A549 (cell line): ENCODE data around the gene ARHGAP23. TPM values are rescaled to one million over a fixed set of nuclear protein-coding genes. Genes with fewer than 3 reads are reported as not detected.

Experiments
- ATAC-seq, 2 experiments: fragments of 200-7000 bp in 1 of 2; fragments of >200 bp in 1 of 2; cut with Nextera tagmentation in 1 of 2; cut with Tn5 transposase in 1 of 2; 3 replicates each; pipeline versions ENCODE4 v1.8.0 to v1.9.1; 2018 to 2020; ENCODE audit warnings: mild to moderate bottlenecking in 1 of 2, moderate library complexity in 1 of 2
- CTCF ChIA-PET: fragments of 300-600 bp; sonication (Branson Sonifier 250); formaldehyde crosslinking; extraction: SDS; loops from one replicate; lab custom pipeline; 2021; ENCODE audit warnings: antibody characterized with exemption, inconsistent platforms; lab: Yijun Ruan, JAX
- POLR2A ChIA-PET: fragments of 350-600 bp; formaldehyde crosslinking; extraction: SDS; loops from one replicate; lab custom pipeline; 2021; ENCODE audit warnings: antibody characterized with exemption, inconsistent platforms; lab: Yijun Ruan, JAX
- DNase-seq, 2 experiments: peaks; one replicate each; pipeline versions ENCODE4 v3.0.0 to v3.0.0-alpha.2; 2011 to 2016; ENCODE audit warnings: low read depth in 1 of 2, low spot score in 1 of 2
- FAIRE-seq: peaks from 2 replicates; lab custom pipeline; 2011; peaks lifted over from hg19 to GRCh38; lab: Jason Lieb, UNC
- H3K27ac ChIP-seq, 2 experiments: fragments of >200 bp; sonication (Bioruptor Twin); formaldehyde crosslinking; 3 replicates each; pipeline ENCODE4 v1.5.1; 2016 to 2017
- H3K4me1 ChIP-seq: fragments of >200 bp; sonication (Bioruptor Twin); formaldehyde crosslinking; 3 replicates; pipeline ENCODE4 v1.6.1; 2016
- H3K4me2 ChIP-seq: fragments of >200 bp; sonication (Bioruptor Twin); formaldehyde crosslinking; 3 replicates; pipeline ENCODE4 v1.6.1; 2016
- H3K4me3 ChIP-seq: fragments of >200 bp; sonication (Bioruptor Twin); formaldehyde crosslinking; 3 replicates; pipeline ENCODE4 v1.5.1; 2016
- H3K9me3 ChIP-seq: fragments of >200 bp; sonication (Bioruptor Twin); formaldehyde crosslinking; 3 replicates; pipeline ENCODE4 v1.6.1; 2016
- BHLHE40 ChIP-seq: IDR thresholded peaks from 2 replicates; pipeline ENCODE4 v1.6.1; 2012; ENCODE audit warnings: low read depth, low read length, inconsistent platforms
- CHD2 ChIP-seq: fragments of 150-350 bp; IDR thresholded peaks from 2 replicates; pipeline ENCODE4 v1.6.1; 2014; ENCODE audit warnings: low read length; ENCODE audit not compliant: partially characterized antibody
- EHF ChIP-seq: fragments of 250-450 bp; sonication (Bioruptor Pico); IDR thresholded peaks from 2 replicates; pipeline ENCODE4 v1.5.0; 2020; ENCODE audit warnings: mild to moderate bottlenecking
- EP300 ChIP-seq, 2 experiments: fragments of >200 bp; sonication (Bioruptor Twin); formaldehyde crosslinking; IDR thresholded peaks; 2 replicates in 1 of 2; 3 replicates in 1 of 2; pipeline ENCODE4 v1.6.1; 2016 to 2017
- FOSB ChIP-seq: fragments of 250-450 bp; sonication (Bioruptor Pico); IDR thresholded peaks from 2 replicates; pipeline ENCODE4 v1.5.0; 2020; ENCODE audit warnings: mild to moderate bottlenecking, moderate library complexity
- GATA3 ChIP-seq: IDR thresholded peaks from 2 replicates; pipeline ENCODE4 v1.6.1; 2012; ENCODE audit warnings: borderline replicate concordance
- HEYL ChIP-seq: fragments of 250-450 bp; sonication (Bioruptor Pico); IDR thresholded peaks from 2 replicates; pipeline ENCODE4 v1.8.0; 2021; ENCODE audit warnings: mild to moderate bottlenecking, moderate library complexity
- HOXB5 ChIP-seq: fragments of 250-450 bp; sonication (Bioruptor Pico); IDR thresholded peaks from 2 replicates; pipeline ENCODE4 v1.5.0; 2020; ENCODE audit warnings: mild to moderate bottlenecking, moderate library complexity
- JUNB ChIP-seq: fragments of >200 bp; sonication (Bioruptor Twin); formaldehyde crosslinking; IDR thresholded peaks from 2 replicates; pipeline ENCODE4 v1.6.1; 2016
- MAZ ChIP-seq: fragments of 150-350 bp; IDR thresholded peaks from 2 replicates; pipeline ENCODE4 v1.6.1; 2014; ENCODE audit warnings: antibody characterized with exemption, low read depth, low read length, borderline replicate concordance
- MYC ChIP-seq: IDR thresholded peaks from 2 replicates; pipeline ENCODE4 v1.6.1; 2012; ENCODE audit warnings: mild to moderate bottlenecking, inconsistent platforms, low read length, improper control_type of control experiment, borderline replicate concordance
- RCOR1 ChIP-seq: fragments of 150-350 bp; IDR thresholded peaks from 2 replicates; pipeline ENCODE4 v1.6.1; 2014; ENCODE audit warnings: antibody characterized with exemption, low read length, low read depth
- SMC3 ChIP-seq: fragments of >200 bp; sonication (Bioruptor Twin); formaldehyde crosslinking; IDR thresholded peaks from 3 replicates; pipeline ENCODE4 v1.6.1; 2018; ENCODE audit warnings: inconsistent platforms
- ZC3H11A ChIP-seq: fragments of 450-650 bp; IDR thresholded peaks from 2 replicates; pipeline ENCODE4 v1.6.1; 2014; ENCODE audit warnings: antibody characterized with exemption, mild to moderate bottlenecking
- ZFP36 ChIP-seq: fragments of 450-650 bp; IDR thresholded peaks from 2 replicates; pipeline ENCODE4 v1.6.1; 2014; ENCODE audit warnings: borderline replicate concordance; ENCODE audit not compliant: partially characterized antibody
- ZSCAN20 ChIP-seq: fragments of 250-450 bp; sonication (Bioruptor Pico); IDR thresholded peaks from 2 replicates; pipeline ENCODE4 v1.8.0; 2022; ENCODE audit warnings: mild to moderate bottlenecking, moderate library complexity
- WGBS: methylation state at CpG from one replicate; pipeline ENCODE4 v1.1.6; 2017; ENCODE audit errors: missing lambda C conversion rate; 5-methylcytosine and 5-hydroxymethylcytosine counted together
- polyA plus RNA-seq, 4 experiments: library from polyadenylated mRNA; depleted of rRNA in 3 of 4; stranded (reverse); fragments of >200 nt; fragmentation: RNase III in 1 of 4; extraction: RNeasy Plus Mini Kit Qiagen cat#74134 plus additional on column Dnase treatment in 1 of 4; gene quantifications; 2 replicates in 3 of 4; 3 replicates in 1 of 4; pipeline ENCODE4 v1.2.3, GENCODE V29; 2011 to 2017
- TF ChIP-seq, protein P1 (sequence below): fragments of 200-600 bp; sonication (generic); IDR thresholded peaks from 2 replicates; pipeline ENCODE4 v1.6.1; 2016; ENCODE audit warnings: antibody characterized with exemption, mild to moderate bottlenecking, moderate library complexity
- TF ChIP-seq, protein P2 (sequence below): fragments of 250-450 bp; sonication (Bioruptor Pico); IDR thresholded peaks from 2 replicates; pipeline ENCODE4 v1.5.0; 2020; ENCODE audit warnings: low read depth, mild to moderate bottlenecking, moderate library complexity
- TF ChIP-seq, protein P3 (sequence below): fragments of 150-350 bp; IDR thresholded peaks from 2 replicates; pipeline ENCODE4 v1.6.1; 2014; ENCODE audit warnings: low read depth, mild to moderate bottlenecking, low read length
- TF ChIP-seq, protein P4 (sequence below): fragments of 450-650 bp; IDR thresholded peaks from 2 replicates; pipeline ENCODE4 v1.6.1; 2014; ENCODE audit warnings: antibody characterized with exemption
- TF ChIP-seq, protein P5 (sequence below): IDR thresholded peaks from 2 replicates; pipeline ENCODE4 v1.6.1; 2012
- TF ChIP-seq, protein P6 (sequence below): fragments of >200 bp; sonication (Bioruptor Twin); formaldehyde crosslinking; IDR thresholded peaks from 3 replicates; pipeline ENCODE4 v1.6.1; 2016
- TF ChIP-seq, protein P7 (sequence below): IDR thresholded peaks from 2 replicates; pipeline ENCODE4 v1.6.1; 2012
- TF ChIP-seq, protein P8 (sequence below): fragments of >200 bp; sonication (Bioruptor Twin); formaldehyde crosslinking; IDR thresholded peaks from 3 replicates; pipeline ENCODE4 v1.5.1; 2016

Gene ARHGAP23
- polyA plus RNA-seq, 2 of the 4 experiments (the other 2 are of a cell fraction) = 4.8 to 32.6 TPM

DNA sequence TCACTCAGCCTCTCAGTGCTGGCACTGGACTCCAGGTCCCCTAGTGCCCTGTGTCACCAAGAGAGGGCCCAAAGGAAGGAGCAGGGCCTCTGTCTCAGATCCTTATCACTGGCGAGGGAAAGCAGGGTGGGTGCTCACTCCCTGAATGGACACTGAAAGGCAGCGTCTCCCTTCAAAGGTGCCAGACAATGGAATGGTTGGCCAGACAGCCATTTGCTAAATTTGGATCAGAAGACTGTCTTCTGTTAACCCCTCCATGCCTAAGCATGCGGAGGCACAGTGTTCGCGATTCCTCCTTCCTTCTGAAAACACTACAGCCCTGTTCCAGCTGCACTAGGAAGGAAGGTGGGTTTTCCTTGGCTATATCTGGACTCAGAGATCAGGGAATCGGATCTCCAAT is 129.1 kb downstream of the ARHGAP23 start:
- no peaks in the 10 kb centered on the region for H3K9me3 ChIP-seq
- peaks cover 16% of the 10 kb centered on the region for H3K4me1 ChIP-seq
- H3K4me3 ChIP-seq = no peak overlapping the region
- POLR2A ChIA-PET = interaction anchor here (0.6 to 2.2 kb wide), 8 partner anchors 25 to 118 kb away, joined by 3 to 10 read pairs (median 4); partner anchors contain the start of genes EPOP and SRCIN1
- FAIRE-seq (no peak), ATAC-seq (no peak), DNase-seq (no peak)
- TF ChIP-seq EHF (CRISPR knock-in tag) (no peak), HOXB5 (CRISPR knock-in tag) (no peak), SMC3 (no peak), RCOR1 (no peak), JUNB (no peak), HEYL (CRISPR knock-in tag) (no peak), GATA3 (no peak), MYC (no peak), ZC3H11A (no peak), EP300 (IDR thresholded peaks at IDR 0.05) (no peak), FOSB (no peak), ZSCAN20 (no peak), BHLHE40 (no peak), ZFP36 (no peak)
- TF ChIP-seq, protein P1, sequence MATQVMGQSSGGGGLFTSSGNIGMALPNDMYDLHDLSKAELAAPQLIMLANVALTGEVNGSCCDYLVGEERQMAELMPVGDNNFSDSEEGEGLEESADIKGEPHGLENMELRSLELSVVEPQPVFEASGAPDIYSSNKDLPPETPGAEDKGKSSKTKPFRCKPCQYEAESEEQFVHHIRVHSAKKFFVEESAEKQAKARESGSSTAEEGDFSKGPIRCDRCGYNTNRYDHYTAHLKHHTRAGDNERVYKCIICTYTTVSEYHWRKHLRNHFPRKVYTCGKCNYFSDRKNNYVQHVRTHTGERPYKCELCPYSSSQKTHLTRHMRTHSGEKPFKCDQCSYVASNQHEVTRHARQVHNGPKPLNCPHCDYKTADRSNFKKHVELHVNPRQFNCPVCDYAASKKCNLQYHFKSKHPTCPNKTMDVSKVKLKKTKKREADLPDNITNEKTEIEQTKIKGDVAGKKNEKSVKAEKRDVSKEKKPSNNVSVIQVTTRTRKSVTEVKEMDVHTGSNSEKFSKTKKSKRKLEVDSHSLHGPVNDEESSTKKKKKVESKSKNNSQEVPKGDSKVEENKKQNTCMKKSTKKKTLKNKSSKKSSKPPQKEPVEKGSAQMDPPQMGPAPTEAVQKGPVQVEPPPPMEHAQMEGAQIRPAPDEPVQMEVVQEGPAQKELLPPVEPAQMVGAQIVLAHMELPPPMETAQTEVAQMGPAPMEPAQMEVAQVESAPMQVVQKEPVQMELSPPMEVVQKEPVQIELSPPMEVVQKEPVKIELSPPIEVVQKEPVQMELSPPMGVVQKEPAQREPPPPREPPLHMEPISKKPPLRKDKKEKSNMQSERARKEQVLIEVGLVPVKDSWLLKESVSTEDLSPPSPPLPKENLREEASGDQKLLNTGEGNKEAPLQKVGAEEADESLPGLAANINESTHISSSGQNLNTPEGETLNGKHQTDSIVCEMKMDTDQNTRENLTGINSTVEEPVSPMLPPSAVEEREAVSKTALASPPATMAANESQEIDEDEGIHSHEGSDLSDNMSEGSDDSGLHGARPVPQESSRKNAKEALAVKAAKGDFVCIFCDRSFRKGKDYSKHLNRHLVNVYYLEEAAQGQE = no peak
- TF ChIP-seq, protein P2, sequence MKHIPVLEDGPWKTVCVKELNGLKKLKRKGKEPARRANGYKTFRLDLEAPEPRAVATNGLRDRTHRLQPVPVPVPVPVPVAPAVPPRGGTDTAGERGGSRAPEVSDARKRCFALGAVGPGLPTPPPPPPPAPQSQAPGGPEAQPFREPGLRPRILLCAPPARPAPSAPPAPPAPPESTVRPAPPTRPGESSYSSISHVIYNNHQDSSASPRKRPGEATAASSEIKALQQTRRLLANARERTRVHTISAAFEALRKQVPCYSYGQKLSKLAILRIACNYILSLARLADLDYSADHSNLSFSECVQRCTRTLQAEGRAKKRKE (CRISPR knock-in tag) = no peak
- TF ChIP-seq, protein P3, sequence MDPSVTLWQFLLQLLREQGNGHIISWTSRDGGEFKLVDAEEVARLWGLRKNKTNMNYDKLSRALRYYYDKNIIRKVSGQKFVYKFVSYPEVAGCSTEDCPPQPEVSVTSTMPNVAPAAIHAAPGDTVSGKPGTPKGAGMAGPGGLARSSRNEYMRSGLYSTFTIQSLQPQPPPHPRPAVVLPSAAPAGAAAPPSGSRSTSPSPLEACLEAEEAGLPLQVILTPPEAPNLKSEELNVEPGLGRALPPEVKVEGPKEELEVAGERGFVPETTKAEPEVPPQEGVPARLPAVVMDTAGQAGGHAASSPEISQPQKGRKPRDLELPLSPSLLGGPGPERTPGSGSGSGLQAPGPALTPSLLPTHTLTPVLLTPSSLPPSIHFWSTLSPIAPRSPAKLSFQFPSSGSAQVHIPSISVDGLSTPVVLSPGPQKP = no peak
- TF ChIP-seq, protein P4, sequence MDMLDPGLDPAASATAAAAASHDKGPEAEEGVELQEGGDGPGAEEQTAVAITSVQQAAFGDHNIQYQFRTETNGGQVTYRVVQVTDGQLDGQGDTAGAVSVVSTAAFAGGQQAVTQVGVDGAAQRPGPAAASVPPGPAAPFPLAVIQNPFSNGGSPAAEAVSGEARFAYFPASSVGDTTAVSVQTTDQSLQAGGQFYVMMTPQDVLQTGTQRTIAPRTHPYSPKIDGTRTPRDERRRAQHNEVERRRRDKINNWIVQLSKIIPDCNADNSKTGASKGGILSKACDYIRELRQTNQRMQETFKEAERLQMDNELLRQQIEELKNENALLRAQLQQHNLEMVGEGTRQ = no peak
- peak overlapping the region; percentile 89 for H3K4me2 ChIP-seq
- peak overlapping the region; percentile 55 to 72; a peak in 5 of 6 replicates for H3K27ac ChIP-seq
- CTCF ChIA-PET = interaction anchor here (0.5 to 28.4 kb wide), 50 partner anchors 10 to 1043 kb away, joined by 3 to 948 read pairs (median 5); partner anchors contain the start of gene SRCIN1
- 80% methylated on average over 6 of the region's 6 CpGs for WGBS

DNA sequence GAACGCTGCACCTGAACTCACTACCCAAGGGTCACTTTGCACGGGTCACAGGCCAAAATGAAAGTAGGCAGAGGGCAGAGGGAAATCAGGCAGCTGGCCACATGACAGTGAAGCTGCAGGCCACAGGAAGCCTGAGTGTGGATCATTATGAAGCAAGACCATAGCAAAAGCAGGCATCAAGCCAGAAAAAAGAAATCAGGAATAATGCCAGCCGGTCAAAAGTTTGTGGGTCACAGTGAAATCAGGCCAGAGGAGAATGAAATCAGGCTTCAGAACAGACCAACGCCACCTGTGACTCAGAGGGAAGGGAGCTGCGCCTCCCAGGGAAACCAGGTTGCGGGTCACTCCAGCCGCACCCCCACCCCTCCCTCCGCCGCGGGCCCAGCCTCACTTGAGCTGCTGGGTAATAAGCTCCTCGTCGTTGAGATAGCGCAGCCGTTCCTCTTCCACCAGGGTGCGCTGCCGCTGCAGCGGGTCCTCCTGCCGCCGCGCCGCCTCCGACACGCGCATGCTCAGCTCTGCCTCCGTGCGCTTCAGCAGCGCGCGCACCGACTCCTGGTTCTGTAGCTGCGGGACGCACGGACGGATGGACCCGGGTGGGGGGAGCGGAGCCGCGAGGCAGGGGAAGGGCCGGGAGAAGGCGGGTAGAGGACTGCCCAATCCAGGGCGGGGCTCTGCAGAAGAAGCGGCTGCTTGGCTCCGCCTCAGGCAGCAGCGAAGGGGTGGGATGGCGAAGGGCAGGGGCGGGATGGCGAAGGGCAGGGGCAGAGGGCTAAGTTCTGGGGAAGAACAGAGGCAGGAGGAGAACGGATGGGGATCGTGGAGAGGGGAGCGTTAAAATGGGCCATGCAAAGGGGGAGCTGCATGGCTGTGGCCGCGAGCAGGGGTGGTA is 129.8 kb downstream of the ARHGAP23 start:
- DNase-seq (peak; percentile 98 to 99), ATAC-seq (peak; percentile 77 to 90), FAIRE-seq (no peak)
- 6% methylated on average over 41 of the region's 52 CpGs for WGBS
- H3K4me2 ChIP-seq = peak overlapping the region; percentile 89
- POLR2A ChIA-PET = interaction anchor here (0.6 to 2.2 kb wide), 10 partner anchors 24 to 231 kb away, joined by 3 to 10 read pairs (median 4); partner anchors contain the start of genes EPOP and SRCIN1
- H3K27ac ChIP-seq = peak overlapping the region; percentile 68 to 88
- H3K4me1 ChIP-seq = peaks cover 16% of the 10 kb centered on the region
- CTCF ChIA-PET = interaction anchor here (0.5 to 28.4 kb wide), 59 partner anchors 10 to 1044 kb away, joined by 3 to 948 read pairs (median 4); partner anchors contain the start of gene SRCIN1
- no peaks in the 10 kb centered on the region for H3K9me3 ChIP-seq
- peak overlapping the region; percentile 44 for H3K4me3 ChIP-seq
- TF ChIP-seq, protein P5, sequence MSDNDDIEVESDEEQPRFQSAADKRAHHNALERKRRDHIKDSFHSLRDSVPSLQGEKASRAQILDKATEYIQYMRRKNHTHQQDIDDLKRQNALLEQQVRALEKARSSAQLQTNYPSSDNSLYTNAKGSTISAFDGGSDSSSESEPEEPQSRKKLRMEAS = peak; percentile 79
- TF ChIP-seq, protein P6, sequence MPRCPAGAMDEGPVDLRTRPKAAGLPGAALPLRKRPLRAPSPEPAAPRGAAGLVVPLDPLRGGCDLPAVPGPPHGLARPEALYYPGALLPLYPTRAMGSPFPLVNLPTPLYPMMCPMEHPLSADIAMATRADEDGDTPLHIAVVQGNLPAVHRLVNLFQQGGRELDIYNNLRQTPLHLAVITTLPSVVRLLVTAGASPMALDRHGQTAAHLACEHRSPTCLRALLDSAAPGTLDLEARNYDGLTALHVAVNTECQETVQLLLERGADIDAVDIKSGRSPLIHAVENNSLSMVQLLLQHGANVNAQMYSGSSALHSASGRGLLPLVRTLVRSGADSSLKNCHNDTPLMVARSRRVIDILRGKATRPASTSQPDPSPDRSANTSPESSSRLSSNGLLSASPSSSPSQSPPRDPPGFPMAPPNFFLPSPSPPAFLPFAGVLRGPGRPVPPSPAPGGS = no peak
- TF ChIP-seq MYC (peak; percentile 42; the same call in 1 of the 2 replicates), CHD2 (no peak), SMC3 (peak; percentile 97), MAZ (peak; percentile 73; the same call in 1 of the 2 replicates)
- TF ChIP-seq, protein P7, sequence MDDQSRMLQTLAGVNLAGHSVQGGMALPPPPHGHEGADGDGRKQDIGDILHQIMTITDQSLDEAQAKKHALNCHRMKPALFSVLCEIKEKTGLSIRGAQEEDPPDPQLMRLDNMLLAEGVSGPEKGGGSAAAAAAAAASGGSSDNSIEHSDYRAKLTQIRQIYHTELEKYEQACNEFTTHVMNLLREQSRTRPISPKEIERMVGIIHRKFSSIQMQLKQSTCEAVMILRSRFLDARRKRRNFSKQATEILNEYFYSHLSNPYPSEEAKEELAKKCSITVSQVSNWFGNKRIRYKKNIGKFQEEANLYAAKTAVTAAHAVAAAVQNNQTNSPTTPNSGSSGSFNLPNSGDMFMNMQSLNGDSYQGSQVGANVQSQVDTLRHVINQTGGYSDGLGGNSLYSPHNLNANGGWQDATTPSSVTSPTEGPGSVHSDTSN = 0 out of 2 replicates have a peak, but pooled peaks have one; percentile 3
- TF ChIP-seq, protein P8, sequence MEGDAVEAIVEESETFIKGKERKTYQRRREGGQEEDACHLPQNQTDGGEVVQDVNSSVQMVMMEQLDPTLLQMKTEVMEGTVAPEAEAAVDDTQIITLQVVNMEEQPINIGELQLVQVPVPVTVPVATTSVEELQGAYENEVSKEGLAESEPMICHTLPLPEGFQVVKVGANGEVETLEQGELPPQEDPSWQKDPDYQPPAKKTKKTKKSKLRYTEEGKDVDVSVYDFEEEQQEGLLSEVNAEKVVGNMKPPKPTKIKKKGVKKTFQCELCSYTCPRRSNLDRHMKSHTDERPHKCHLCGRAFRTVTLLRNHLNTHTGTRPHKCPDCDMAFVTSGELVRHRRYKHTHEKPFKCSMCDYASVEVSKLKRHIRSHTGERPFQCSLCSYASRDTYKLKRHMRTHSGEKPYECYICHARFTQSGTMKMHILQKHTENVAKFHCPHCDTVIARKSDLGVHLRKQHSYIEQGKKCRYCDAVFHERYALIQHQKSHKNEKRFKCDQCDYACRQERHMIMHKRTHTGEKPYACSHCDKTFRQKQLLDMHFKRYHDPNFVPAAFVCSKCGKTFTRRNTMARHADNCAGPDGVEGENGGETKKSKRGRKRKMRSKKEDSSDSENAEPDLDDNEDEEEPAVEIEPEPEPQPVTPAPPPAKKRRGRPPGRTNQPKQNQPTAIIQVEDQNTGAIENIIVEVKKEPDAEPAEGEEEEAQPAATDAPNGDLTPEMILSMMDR = peak; percentile 95
